MV-4-11 (cell line): Measurements from ENCODE around the gene MAGI2.

Source experiments
- DNase-seq: peaks from one replicate; lab custom pipeline; 2025; lab: John Stamatoyannopoulos, UW

The MAGI2 gene

DNA sequence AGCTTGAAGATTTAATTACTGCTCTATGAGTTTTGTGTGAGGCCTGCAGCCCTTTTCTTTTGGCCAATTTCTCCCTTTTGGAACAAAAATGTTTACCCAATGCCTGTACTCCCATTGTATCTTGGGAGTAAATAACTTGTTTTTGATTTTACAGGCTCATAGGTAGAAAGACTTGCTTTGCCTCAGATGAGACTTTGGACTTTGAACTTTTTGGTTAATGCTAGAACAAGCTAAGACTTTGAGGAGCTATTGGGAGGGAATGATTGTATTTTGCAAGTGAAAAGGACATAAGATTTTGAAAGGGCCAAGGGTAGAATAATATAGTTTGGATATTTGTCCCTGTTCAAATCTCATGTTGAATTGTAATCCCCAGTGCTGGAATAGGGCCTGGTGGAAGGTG, 152.0 kb downstream of the MAGI2 start:
- no peak for DNase-seq

DNA sequence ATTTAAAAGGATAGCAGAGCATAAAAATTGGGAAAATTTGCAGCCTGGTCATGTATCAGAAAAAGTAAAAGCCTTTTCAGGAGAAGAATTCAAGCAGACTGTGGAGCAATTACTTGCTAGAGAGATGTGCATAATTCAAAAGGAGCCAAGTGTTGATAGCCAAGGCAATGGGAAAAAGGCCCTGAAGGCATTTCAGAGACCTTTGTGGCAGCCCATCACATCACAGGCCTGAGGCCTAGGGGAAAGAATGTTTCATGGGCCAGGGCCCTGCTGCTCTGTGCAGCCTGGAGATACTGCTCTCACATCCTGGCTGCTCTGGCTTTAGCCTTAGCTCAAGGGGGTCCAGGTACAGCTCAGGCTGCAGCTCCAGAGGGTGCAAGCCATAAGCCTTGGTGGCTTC, 152.9 kb downstream of the MAGI2 start:
- DNase-seq: no peak

DNA sequence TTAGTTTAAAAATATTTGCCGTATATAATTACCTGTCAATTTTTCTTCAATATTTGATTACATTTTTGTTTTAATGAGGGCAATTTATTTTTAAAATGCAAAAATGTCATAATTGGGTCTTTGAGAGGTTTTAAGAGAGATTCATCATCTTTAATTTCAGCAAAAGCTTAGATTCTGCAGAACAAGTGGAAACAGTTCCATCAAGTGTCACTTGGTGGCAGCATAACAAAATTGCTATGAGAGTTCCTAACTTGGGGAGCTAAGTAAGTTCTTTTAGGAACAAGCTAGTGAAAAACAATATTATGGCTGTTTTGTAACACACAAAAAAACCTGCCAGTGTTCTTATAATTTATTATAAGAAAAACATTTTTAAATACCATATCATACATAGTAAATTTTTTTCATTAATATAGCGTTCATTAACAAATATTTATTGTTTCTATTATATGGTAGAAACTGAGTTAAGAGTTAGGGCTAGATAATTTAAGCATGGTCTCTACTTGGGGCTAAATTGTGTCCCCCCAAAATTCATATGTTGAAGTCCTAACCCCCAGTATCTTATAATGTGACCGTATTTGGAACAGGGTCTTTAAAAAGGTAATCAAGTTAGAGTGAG, 155.2 kb downstream of the MAGI2 start:
- peak; percentile 14 for DNase-seq

DNA sequence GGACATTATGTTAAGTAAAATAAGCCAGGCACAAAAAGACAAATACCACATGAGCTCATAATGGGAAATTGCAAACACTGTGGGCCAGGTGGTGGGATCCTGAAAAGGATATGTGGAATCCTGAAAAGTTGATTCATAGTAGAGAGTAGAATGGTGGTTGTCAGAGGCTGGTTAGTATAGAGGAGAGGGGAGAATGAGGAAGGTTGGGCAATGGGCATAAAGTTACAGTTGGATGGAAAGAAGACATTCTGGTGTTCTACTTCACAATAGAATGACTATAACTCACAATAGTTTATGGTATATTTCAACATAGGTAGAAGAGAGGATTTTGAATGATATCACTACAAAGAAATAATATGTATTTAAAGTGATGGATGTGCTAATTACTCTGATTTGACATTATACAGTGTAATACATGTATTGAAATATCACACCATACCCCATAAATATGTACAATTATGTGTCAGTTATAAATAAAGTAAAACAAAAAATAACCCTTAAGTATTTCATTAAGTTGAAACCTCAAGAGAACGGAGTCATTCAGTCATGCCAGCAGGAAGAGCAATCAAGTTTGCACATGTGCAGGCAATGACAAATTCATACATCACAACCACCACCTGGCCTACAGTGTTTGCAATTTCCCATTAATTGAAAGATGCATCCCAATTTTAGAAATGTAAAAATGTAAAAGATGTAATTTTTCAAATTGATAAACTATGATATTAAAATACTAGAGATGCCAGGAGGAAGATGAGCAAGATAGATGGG, 156.7 kb downstream of the MAGI2 start:
- DNase-seq: no peak

DNA sequence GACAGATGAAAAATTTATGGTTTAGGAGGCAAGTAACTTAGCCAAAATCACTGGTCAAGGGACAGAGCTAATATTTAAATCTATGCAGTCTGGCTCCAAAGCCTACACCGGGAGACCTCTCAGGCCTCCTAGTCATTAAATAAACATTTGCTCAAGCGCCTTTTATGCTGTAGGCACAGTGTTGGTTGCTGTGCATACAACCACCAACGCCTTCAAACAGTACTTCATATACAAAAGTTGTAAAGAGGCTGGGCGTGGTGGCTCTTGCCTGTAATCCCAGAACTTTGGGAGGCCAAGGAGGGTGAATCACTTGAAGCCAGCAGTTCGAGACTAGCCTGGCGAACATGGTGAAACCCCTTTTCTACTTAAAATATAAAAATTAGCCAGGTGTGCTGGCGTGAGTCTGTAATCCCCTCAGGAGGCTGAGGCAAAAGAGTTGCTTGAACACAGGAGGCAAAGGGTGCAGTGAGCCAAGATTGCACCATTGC, 159.8 kb downstream of the MAGI2 start:
- no peak for DNase-seq

DNA sequence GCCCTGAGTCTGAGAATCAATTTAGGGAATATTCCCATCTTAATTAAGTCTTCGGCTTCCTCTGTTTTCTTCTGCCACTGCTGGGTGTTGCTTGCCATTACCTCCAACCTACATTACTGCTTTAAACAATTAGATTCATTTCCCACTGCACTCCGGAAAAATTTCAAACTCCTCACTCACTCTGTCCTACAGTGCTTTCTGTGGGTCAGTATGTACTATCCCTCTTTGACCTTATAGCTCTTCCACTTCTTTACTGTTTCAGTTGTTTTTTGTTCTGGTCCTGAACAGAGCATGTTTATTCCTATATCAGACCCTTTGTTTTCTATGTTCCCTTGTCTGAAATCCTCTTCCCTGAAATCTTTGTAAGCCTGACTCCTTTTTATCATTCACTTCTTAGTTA, 160.6 kb downstream of the MAGI2 start:
- DNase-seq: no peak

DNA sequence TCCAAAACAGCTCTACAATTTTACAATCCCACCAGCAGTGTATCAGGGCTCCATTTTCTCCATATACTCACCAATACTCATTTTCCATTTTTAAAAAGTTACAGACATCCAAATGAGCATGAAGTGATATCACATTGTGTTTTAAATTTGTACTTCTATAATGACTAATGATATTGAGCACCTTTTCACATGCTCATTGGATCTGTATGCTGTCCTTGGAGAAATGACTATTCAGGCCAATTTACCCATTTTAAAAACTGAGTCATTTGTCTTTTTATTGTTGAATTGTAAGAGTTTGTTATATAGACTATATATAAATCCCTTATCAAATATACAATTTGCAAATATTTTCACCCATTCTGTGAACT, 162.0 kb downstream of the MAGI2 start:
- no peak for DNase-seq

DNA sequence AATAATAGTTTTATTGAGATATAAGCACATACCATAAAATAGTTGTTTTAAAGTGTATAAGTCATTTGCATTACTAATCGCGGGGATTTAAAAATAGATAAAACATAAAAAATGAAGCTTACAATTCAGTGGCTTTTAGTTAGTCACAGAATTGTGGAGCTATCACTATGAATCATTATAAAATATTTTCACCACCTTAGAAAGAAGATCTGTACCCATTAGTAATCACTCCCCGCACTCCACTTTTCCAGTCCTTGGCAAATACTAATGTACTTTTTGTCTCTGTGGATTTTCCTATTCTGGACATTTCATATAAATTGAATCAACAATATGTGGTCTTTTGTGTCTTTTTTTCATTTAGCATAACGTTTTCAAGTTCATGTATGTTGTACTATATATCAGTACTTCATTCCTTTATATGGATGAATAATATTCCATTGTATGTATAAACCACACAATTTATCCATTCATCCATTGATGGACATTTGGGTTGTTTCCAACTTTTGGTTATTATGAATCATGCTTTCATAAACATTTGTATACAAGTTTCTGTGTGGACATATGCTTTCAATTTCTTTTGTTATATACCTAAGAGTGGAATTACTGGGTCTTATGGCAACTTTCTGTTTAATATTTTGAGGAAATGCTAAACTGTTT, 162.5 kb downstream of the MAGI2 start:
- DNase-seq: no peak

DNA sequence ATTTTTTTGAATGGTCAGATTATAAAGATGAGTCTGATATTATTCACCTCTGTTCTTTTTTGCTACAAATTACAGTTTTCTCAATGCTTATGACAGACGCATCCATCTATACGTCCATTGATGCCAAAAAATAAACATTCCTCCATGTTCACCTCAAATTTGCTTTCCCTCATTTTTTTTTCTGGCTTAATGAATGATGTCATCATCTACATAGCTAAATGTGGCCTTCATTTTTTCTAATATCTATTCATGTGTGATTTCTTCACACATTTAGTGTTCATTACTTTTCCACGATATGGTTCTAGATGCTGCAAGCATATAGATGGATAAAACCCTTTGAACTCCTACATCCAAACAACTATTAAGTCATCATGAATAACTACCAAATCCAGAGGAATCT, 163.1 kb downstream of the MAGI2 start:
- no peak for DNase-seq

DNA sequence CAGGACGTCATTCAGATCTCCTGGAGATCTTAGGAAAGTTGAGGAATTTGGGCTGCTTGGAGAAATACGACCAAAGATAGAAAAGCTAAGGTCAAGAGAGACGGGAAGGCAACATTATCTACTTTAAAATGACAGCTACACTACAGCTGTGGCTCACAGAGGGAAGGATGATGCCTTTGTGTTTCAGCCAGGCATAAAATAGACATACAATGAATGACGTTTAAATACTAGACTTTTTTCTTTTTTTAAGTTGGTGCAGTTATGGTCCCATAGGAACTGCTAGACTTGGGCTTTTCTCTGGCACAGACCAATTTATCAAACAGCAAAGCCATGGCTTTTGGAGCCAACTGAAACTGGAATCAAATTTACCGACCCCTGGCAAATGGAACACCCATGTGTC, 164.8 kb downstream of the MAGI2 start:
- DNase-seq: no peak

DNA sequence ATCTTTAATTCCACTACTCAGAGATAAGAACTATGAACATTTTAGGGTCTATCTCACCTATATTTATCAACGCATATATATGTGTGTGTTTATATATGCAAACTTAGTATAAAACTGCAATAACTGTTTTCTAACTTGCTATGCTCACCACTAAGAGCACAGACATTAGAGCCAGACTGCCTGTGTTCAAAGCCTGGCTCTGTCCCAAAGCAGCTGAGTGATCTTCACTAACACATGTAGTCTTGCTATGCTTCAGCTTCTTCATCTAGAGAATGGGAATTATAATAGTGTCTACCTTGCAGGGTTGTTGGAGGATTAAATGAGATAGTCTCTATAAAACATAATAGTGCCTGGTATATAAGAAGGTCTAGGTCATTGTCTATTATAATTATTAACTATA, 165.5 kb downstream of the MAGI2 start:
- DNase-seq: no peak

DNA sequence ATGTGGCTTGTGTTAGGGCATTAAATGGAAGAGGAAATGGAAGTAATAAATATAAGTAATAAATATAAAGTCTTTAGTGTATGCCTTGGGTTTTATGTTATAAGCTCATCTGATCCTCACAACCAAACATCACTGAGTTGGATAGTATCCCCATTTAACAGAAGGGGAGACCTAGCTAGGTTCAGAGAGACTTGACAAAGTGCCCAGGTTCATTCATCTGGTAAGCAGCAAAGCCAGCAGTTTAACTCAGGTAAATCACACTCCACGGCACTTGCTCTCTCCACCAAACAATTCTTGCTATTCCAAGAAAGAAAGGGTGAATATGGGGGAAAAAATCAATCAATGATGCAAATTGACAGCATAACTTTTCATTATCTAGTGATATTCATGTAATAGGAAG, 167.3 kb downstream of the MAGI2 start:
- no peak for DNase-seq

DNA sequence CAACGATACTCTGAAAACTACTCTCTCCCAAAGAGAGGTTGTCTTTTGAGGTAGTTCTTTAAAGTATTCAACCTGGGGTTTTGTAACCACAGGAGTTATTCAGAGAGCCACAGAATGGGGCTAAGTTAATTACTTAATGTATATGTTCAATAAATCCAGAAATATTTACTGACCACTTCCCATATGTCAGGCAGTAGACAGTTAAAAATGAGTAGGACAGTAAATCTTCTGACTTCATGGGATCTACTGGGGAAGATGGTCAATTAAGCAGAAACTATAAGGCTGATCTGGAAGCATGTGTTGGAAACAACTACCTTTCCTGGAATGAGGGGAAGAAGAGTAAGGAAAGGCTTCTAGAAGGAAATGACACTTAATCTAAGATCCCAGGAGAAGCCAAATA, 167.7 kb downstream of the MAGI2 start:
- DNase-seq: peak; percentile 18

DNA sequence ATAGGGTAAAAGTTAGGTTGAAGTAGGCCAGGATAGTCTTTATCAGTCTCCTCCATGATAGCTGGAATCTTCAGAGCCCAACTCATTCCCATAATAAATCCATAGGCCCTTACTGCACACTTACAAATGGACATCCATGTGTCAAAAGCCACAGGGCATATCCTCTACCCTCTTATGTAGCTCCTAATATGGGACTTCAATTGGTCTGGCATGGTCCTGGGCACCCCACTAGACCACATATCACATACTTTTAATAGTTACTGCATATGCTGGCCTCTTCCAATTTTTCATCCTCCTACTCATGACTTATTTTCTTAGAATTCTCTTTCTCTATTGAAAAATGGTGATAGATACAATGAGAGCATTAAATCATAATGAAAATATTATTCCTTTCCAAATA, 169.3 kb downstream of the MAGI2 start:
- no peak for DNase-seq

DNA sequence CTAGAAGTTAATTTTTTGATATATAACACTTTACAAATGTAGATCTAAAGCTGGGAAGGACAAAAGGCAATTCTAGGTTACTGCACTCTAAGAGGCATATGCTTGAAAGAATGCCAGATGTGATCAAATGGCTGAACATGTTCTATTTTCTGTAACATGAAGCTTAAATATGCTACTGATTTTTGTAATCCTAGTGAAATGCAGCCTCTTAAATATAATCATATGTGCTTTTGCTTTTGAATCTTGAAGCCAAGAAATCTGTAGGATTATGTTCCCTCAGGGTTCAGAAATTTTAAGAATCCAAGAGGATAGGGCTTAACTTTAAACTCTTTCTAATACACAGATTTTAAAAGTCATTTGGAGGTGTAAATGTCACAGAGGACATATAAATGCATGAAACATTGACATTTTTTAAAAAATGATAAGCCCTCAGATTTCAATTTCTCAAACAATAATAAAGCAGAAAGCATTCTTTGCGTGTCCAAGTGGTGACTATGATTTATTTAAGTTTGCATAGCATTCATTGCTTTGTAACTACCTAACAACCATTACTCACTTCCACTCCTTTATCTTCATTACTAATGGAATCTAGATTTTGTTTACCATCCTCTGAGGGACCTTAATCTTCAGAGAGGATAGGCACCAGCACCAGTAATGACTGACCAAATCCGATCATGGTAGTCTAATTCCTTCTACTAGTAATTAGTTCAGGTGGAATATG, 170.4 kb downstream of the MAGI2 start:
- no peak for DNase-seq

DNA sequence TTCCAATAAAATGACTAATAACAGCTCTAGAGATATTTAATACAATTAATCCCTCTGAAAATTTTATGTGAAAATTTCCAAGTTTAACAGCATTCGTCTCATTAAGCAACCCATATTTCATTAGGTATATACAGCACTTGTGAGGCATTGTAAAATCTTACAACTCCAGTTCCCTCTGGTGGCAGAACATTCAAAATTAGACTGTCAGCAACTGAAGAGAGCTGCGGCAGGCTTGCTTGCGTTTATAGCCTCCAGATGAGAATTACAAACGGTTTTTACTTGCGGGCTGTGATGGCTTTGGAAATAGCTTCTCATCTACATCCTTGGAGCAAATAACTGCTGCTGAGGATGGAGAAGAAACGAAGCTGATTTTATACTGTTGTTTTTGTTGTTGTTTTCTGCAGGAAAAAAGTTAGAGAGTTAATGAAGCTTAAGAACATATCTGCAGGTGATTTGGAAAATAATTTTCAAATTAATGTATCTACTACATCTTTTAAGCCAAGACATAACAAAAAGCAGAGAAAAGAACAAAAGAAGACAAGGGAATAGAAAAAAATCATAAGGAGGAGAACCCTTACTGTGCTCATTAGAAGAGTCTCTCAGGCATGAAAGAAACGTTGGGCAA, 171.3 kb downstream of the MAGI2 start:
- DNase-seq: peak; percentile 4

DNA sequence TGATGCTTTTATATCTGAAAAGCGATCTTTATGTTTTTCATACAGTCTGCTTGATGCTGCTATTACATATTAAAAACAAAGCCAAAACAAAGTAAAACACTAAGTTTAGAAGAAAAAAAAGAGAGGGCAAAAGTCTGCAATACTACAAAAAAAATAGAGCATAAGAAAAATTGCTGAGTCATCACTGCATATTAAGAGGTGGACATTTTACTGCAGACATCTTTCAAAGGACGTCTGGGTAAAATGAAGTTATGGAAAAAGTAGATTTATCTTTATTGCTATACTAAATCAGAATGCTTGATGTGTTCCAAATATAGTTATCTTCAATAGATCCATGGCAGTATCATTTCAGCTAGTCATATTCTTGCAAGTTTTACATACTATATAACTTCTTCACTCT, 172.0 kb downstream of the MAGI2 start:
- DNase-seq: no peak

DNA sequence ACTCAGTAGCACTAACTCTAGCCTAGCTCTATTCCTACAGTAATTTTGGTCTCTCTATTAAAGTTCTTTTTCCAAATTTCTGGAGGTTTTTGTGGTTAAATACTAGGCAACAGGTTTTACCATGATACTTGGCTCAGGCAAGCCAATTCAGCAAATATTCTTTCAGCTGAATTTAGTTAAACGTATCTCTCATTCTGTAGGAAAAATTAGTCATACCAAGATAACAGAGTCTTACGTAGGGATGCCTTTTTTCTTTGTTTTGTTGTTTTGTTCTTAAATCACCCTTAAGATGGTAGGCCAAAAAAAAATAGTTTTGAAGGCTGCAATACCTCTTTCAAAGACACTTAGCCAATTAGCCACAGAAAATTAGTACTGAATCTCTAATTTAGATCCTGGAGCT, 180.5 kb downstream of the MAGI2 start:
- no peak for DNase-seq

DNA sequence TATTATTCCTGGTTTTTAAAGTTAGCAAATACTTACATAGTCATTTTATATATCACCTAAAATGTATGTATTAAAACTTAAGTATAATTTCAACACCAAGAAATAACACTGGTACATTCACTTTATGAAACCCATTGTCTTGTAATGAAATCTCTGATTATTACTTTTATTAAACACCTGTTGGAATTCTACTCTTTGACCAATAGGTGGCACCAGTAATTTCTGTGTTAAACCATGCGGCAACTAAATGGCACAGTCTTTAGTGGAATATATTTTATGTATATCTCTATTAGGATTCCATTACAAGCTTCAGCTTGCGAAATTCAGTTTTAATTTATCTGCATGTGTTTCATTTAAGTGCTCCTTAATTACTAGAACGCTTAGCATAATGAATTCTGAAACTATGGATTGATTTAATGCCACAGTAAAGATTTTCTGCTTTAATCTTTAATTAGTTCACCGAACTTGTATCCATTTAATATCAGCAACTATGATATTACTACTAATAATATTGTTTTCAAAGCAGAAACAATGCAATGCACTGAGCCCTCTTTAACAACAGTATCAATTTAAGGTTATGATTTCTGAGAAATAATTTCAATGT, 181.3 kb downstream of the MAGI2 start:
- peak; percentile 3 for DNase-seq

DNA sequence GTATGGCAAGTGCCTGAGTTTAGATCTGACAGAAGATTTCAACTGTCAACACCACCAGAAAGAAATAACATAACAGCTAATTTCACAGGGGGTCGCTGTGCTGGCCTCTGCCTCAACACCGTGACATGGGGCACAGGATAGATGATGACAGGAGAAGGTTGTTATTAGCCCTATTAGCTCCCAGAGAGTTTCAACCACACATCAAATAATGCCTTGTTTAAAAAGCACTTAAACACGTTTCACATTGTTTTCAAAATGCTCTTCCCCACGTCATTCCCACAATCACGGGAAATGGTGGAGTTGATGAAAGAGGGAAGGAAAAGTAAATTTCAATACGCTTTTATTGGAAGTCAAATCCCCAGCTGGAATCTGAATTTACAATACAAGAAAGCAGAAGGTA, 184.7 kb downstream of the MAGI2 start:
- no peak for DNase-seq

DNA sequence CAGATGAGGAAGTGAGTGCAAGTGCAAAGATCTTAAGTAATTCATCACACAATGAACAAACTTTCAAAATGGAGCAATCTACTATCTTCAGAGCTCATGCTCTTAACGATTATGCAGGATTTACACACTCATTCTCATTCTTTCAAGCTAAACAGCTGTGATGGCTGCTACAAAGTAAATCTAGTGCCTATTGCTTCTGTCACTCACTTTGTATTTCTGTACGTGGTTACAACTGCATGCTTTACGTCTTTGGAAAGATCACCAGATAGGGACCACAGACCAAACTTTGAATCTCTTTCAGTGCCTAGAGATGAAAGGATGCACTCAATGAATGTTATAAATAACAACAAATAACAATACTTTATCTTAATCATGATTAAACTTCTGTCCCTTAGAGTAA, 194.6 kb downstream of the MAGI2 start:
- DNase-seq: peak; percentile 52

DNA sequence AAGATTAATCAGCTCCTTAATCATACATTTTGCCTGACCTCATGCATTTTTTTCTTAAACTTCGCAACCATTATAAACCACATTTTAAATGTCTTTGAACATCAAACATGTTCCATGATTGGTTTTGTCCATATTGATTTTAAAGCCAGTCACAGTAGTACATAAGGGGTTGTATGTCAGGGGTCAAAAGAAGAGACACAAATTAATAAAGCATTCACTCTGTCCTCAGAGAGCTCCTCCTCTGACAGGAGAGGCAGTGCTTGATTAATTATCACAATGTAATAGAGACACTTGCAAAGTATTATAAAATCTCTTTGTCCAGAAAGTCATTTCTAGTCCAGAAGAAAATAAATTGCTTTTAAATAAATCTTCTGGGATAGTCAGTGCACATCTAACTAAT, 195.5 kb downstream of the MAGI2 start:
- DNase-seq: no peak
